HG03025 (cell line): ENCODE measurements around the gene BRAP.
A peak's percentile ranks its signal among the peaks of the same experiment; 100 is the strongest.
"Not testable (repeated sequence)": the region's sequence is repeated elsewhere in the genome, so short reads cannot be mapped to it uniquely, and the experiment has no call there.

Experiments used
- ATAC-seq: cut with Tn5 transposase; IDR thresholded peaks from one replicate; pipeline ENCODE4 v1.9.1; 2021; ENCODE audit warnings: mild to moderate bottlenecking, moderate library complexity; ENCODE audit not compliant: unreplicated experiment, low FRiP score

Gene BRAP

GRCh38 chr12:111685811-111686573, at the start of gene BRAP, which contains the start of gene ACAD10:
Gene BRAP (minus strand): TSS chr12:111685956. CDS start chr12:111685792, 164 bp downstream.
Gene ACAD10 (plus strand): TSS chr12:111686053. CDS start chr12:111692710, 6,657 bp downstream.
- peak; percentile 83 for ATAC-seq

- no peak for ATAC-seq
Measured at GRCh38 chr12:111733340-111733915, 47.7 kb upstream of the BRAP start.

GRCh38 chr12:111732786-111733185, 47.0 kb upstream of the BRAP start:
- ATAC-seq, result no peak

- ATAC-seq, result no peak
Measured at GRCh38 chr12:111730420-111730819, 44.7 kb upstream of the BRAP start.

GRCh38 chr12:111728795-111729194, 43.0 kb upstream of the BRAP start:
- ATAC-seq, result no peak

- ATAC-seq, result not testable (repeated sequence)
Measured at GRCh38 chr12:111723646-111724360, 38.0 kb upstream of the BRAP start.

GRCh38 chr12:111720457-111720856, 34.7 kb upstream of the BRAP start:
- ATAC-seq, result no peak

- ATAC-seq, result not testable (repeated sequence)
Measured at GRCh38 chr12:111719316-111719715, 33.6 kb upstream of the BRAP start.

GRCh38 chr12:111715279-111715678, 29.5 kb upstream of the BRAP start:
- no peak for ATAC-seq

GRCh38 chr12:111706145-111706544, 20.4 kb upstream of the BRAP start:
- ATAC-seq, result no peak

GRCh38 chr12:111705672-111706071, 19.9 kb upstream of the BRAP start:
- ATAC-seq, result no peak

- ATAC-seq, result no peak
Measured at GRCh38 chr12:111699962-111700361, 14.2 kb upstream of the BRAP start.

- ATAC-seq, result no peak
Measured at GRCh38 chr12:111693818-111694217, 8.1 kb upstream of the BRAP start.

GRCh38 chr12:111692575-111693210, 6.9 kb upstream of the BRAP start:
- ATAC-seq, result no peak

GRCh38 chr12:111691262-111691661, 5.5 kb upstream of the BRAP start:
- ATAC-seq, result no peak

GRCh38 chr12:111687952-111688351, 2.2 kb upstream of the BRAP start:
- no peak for ATAC-seq

GRCh38 chr12:111687255-111687654, 1.5 kb upstream of the BRAP start:
- ATAC-seq, result no peak

GRCh38 chr12:111686574-111687105, 884 bp upstream of the BRAP start:
- no peak for ATAC-seq

- ATAC-seq, result peak; percentile 33
Measured at GRCh38 chr12:111685322-111685810, 390 bp downstream of the BRAP start.

GRCh38 chr12:111684485-111685198, 1.1 kb downstream of the BRAP start:
- ATAC-seq, result not testable (repeated sequence)
